ENCODE measurements around the gene CYRIA.

Gene CYRIA

GRCh38 chr2:16629770-16630169 lies 35.9 kb downstream of the CYRIA start:
- no peak for DNase-seq (ENCODE audit: low read depth)

- no peak for DNase-seq (ENCODE audit: low read depth)
These were observed 36.6 kb downstream of the CYRIA start for GRCh38 chr2:16629044-16629443.

GRCh38 chr2:16628314-16628713 lies 37.3 kb downstream of the CYRIA start:
- DNase-seq (ENCODE audit: low read depth) = no peak

GRCh38 chr2:16626997-16627605 lies 38.5 kb downstream of the CYRIA start:
- DNase-seq (ENCODE audit: low read depth) = no peak

GRCh38 chr2:16626497-16626896 lies 39.1 kb downstream of the CYRIA start:
- DNase-seq (ENCODE audit: low read depth) = no peak

- no peak for DNase-seq (ENCODE audit: low read depth)
These were observed 39.9 kb downstream of the CYRIA start for GRCh38 chr2:16625759-16626158.

- no peak for DNase-seq (ENCODE audit: low read depth)
These were observed 40.4 kb downstream of the CYRIA start for GRCh38 chr2:16625201-16625729.

- no peak for DNase-seq (ENCODE audit: low read depth)
These were observed 41.2 kb downstream of the CYRIA start for GRCh38 chr2:16624436-16624780.

- no peak for DNase-seq (ENCODE audit: low read depth)
These were observed 41.8 kb downstream of the CYRIA start for GRCh38 chr2:16623564-16624435.

- no peak for DNase-seq (ENCODE audit: low read depth)
These were observed 42.6 kb downstream of the CYRIA start for GRCh38 chr2:16623031-16623430.

- no peak for DNase-seq (ENCODE audit: low read depth)
These were observed 43.1 kb downstream of the CYRIA start for GRCh38 chr2:16622399-16622968.

- DNase-seq (ENCODE audit: low read depth) = no peak
These were observed 44.3 kb downstream of the CYRIA start for GRCh38 chr2:16621316-16621715.

GRCh38 chr2:16620590-16620989 lies 45.0 kb downstream of the CYRIA start:
- no peak for DNase-seq (ENCODE audit: low read depth)

GRCh38 chr2:16619576-16620245 lies 45.9 kb downstream of the CYRIA start:
- no peak for DNase-seq (ENCODE audit: low read depth)

- no peak for DNase-seq (ENCODE audit: low read depth)
These were observed 48.1 kb downstream of the CYRIA start for GRCh38 chr2:16617282-16618266.
